Measurements from ENCODE around the gene KCNK13. TPM values are rescaled to one million over a fixed set of nuclear protein-coding genes. Genes with fewer than 3 reads are reported as not detected.

KCNK13 gene
- total and polyA plus RNA-seq, 2 of the 13 experiments (the other 11 are each of a cell fraction or from before 2014, with no cell fraction given) = 0.08 to 0.29 TPM

- TF ChIP-seq ZBTB40 (IDR thresholded peaks at IDR 0.05) = no peak
- TF ChIP-seq ZBTB40 (CRISPR knock-in tag; IDR thresholded peaks at IDR 0.05) = no peak
- TF ChIP-seq CBX5 (CRISPR knock-in tag; IDR thresholded peaks at IDR 0.05; ENCODE audit: borderline replicate concordance) = 0 out of 2 replicates have a peak, but pooled peaks have one; percentile 44
- no peak for TF ChIP-seq MLXIP (CRISPR knock-in tag; IDR thresholded peaks at IDR 0.05; ENCODE audit: borderline replicate concordance)
- TF ChIP-seq ZNF251 (CRISPR knock-in tag; IDR thresholded peaks at IDR 0.05) = no peak
- no peak for TF ChIP-seq THAP11 (CRISPR knock-in tag; IDR thresholded peaks at IDR 0.05)
- no peak for TF ChIP-seq JUN (CRISPR knock-in tag; IDR thresholded peaks at IDR 0.05)
- TF ChIP-seq MLLT10 (CRISPR knock-in tag; IDR thresholded peaks at IDR 0.05) = no peak
- TF ChIP-seq SOX13 (IDR thresholded peaks at IDR 0.05) = no peak
- peak in 1 of 2 experiments; percentile 31; a peak in 1 of 4 replicates for TF ChIP-seq SOX13 (CRISPR knock-in tag; conservative IDR thresholded peaks at IDR 0.05 in 1 of 2, IDR thresholded peaks at IDR 0.05 in 1 of 2)
- no peak for TF ChIP-seq SMAD9 (CRISPR knock-in tag; IDR thresholded peaks at IDR 0.05)
- TF ChIP-seq ARID5B (CRISPR knock-in tag; IDR thresholded peaks at IDR 0.05) = peak; percentile 62
- no peak for TF ChIP-seq ZNF354B (CRISPR knock-in tag; IDR thresholded peaks at IDR 0.05)
- peak; percentile 99 for TF ChIP-seq CEBPB (IDR thresholded peaks at IDR 0.05; ENCODE audit: borderline replicate concordance, low read depth, low read length)
These were observed 25.6 kb downstream of the KCNK13 start (continued) for GRCh38 chr14:90087433-90087832.

Data from HepG2 (cell line).